Activated CD8-positive, alpha-beta T cell treated with anti-CD3 and anti-CD28 coated beads, Interleukin-2, amount 10 ng/mL, durations not matched to agents 7 days and 5 days (primary cell): Measurements from ENCODE around the gene VPS37C. TPM values are rescaled to one million over a fixed set of nuclear protein-coding genes. Genes with fewer than 3 reads are reported as not detected.

ENCODE experiments used
- ATAC-seq: fragments of 150-1000 bp; cut with Tn5 transposase; one replicate; pipeline ENCODE4 v1.10.0; 2021; ENCODE audit warnings: moderate library complexity
- CTCF ChIA-PET: fragments of 350-600 bp; sonication (Branson Sonifier 250); formaldehyde crosslinking; loops from one replicate; lab custom pipeline; 2021; ENCODE audit warnings: antibody characterized with exemption; lab: Charles Lee
- POLR2A ChIA-PET: fragments of 350-600 bp; sonication (Branson Sonifier 250); formaldehyde crosslinking; loops from one replicate; lab custom pipeline; 2021; ENCODE audit warnings: antibody characterized with exemption; lab: Charles Lee
- DNase-seq: peaks from one replicate; pipeline ENCODE4 v3.0.0-alpha.2; 2020
- H3K27ac Mint-ChIP-seq: one replicate; pipeline ENCODE4 v1.8.0; 2021; ENCODE audit warnings: mild to moderate bottlenecking, mixed read lengths
- H3K27me3 Mint-ChIP-seq: one replicate; pipeline ENCODE4 v1.8.0; 2021; ENCODE audit warnings: low read depth, mixed read lengths
- H3K36me3 Mint-ChIP-seq: one replicate; pipeline ENCODE4 v1.8.0; 2021; ENCODE audit warnings: low read depth, mixed read lengths
- H3K4me1 Mint-ChIP-seq: one replicate; pipeline ENCODE4 v1.8.0; 2021; ENCODE audit warnings: low read depth, mixed read lengths
- H3K4me3 Mint-ChIP-seq: one replicate; pipeline ENCODE4 v1.8.0; 2021; ENCODE audit warnings: mild to moderate bottlenecking, mixed read lengths
- H3K9me3 Mint-ChIP-seq: one replicate; pipeline ENCODE4 v1.8.0; 2022; ENCODE audit warnings: mixed read lengths; ENCODE audit not compliant: insufficient read depth
- total RNA-seq, 2 experiments: library from RNA; stranded (reverse); gene quantifications; one replicate each; pipeline ENCODE4 v1.2.3, GENCODE V29; 2021

The VPS37C gene
- total RNA-seq, 2 experiments from 2014 or later = 3.4 to 3.8 TPM

GRCh38 chr11:61152816-61153592 lies 8.2 kb downstream of the VPS37C start:
- no peak overlapping the region for H3K27ac Mint-ChIP-seq
- H3K9me3 Mint-ChIP-seq = peaks cover 13% of the 10 kb centered on the region
- H3K36me3 Mint-ChIP-seq = peaks cover 18% of the 10 kb centered on the region
- POLR2A ChIA-PET = no interaction called here
- CTCF ChIA-PET = interaction anchor here (1.5 kb wide), 1 partner anchor 31 kb away, joined by 4 read pairs; no protein-coding TSS in a partner anchor
- H3K27me3 Mint-ChIP-seq = no peaks in the 10 kb centered on the region
- H3K4me3 Mint-ChIP-seq = no peak overlapping the region
- no peak for ATAC-seq
- no peak for DNase-seq
- H3K4me1 Mint-ChIP-seq = peaks cover 2% of the 10 kb centered on the region

- ATAC-seq = no peak
- H3K27me3 Mint-ChIP-seq = no peaks in the 10 kb centered on the region
- POLR2A ChIA-PET = no interaction called here
- no peak overlapping the region for H3K27ac Mint-ChIP-seq
- no peak for DNase-seq
- peaks cover 13% of the 10 kb centered on the region for H3K9me3 Mint-ChIP-seq
- H3K36me3 Mint-ChIP-seq = peaks cover 18% of the 10 kb centered on the region
- CTCF ChIA-PET = interaction anchor here (0.9 kb wide), 1 partner anchor 17 kb away, joined by 3 read pairs; no protein-coding TSS in a partner anchor
- H3K4me3 Mint-ChIP-seq = no peak overlapping the region
- H3K4me1 Mint-ChIP-seq = peaks cover 3% of the 10 kb centered on the region
Measured at GRCh38 chr11:61151545-61152252, 9.5 kb downstream of the VPS37C start.

- no peaks in the 10 kb centered on the region for H3K27me3 Mint-ChIP-seq
- peaks cover 17% of the 10 kb centered on the region for H3K36me3 Mint-ChIP-seq
- peaks cover 9% of the 10 kb centered on the region for H3K4me1 Mint-ChIP-seq
- ChIA-PET CTCF (interaction anchor here (0.9 to 1.8 kb wide), 4 partner anchors 9 to 251 kb away, joined by 3 to 6 read pairs (median 3); no protein-coding TSS in a partner anchor), POLR2A (no interaction called here)
- H3K4me3 Mint-ChIP-seq = no peak overlapping the region
- H3K9me3 Mint-ChIP-seq = peaks cover 12% of the 10 kb centered on the region
- H3K27ac Mint-ChIP-seq = no peak overlapping the region
- DNase-seq (no peak), ATAC-seq (no peak)
Measured at GRCh38 chr11:61150706-61151544, 10.3 kb downstream of the VPS37C start.

GRCh38 chr11:61149624-61150615 lies 11.3 kb downstream of the VPS37C start:
- H3K36me3 Mint-ChIP-seq = peaks cover 9% of the 10 kb centered on the region
- H3K9me3 Mint-ChIP-seq = peaks cover 8% of the 10 kb centered on the region

GRCh38 chr11:61147791-61148620 lies 13.2 kb downstream of the VPS37C start:
- CTCF ChIA-PET = interaction anchor here (0.7 to 1.1 kb wide), 3 partner anchors 10 to 277 kb away, joined by 3 to 4 read pairs (median 3); no protein-coding TSS in a partner anchor
- Mint-ChIP-seq H3K36me3 (no peaks in the 10 kb centered on the region), H3K4me3 (no peak overlapping the region), H3K27ac (no peak overlapping the region), H3K27me3 (no peaks in the 10 kb centered on the region), H3K9me3 (no peaks in the 10 kb centered on the region), H3K4me1 (peaks cover 10% of the 10 kb centered on the region)
- DNase-seq (no peak), ATAC-seq (no peak)
- POLR2A ChIA-PET = interaction anchor here (0.6 to 1.5 kb wide), 3 partner anchors 8 to 11 kb away, joined by 3 read pairs; no protein-coding TSS in a partner anchor

More at GRCh38 chr11:61149624-61150615, 11.3 kb downstream of the VPS37C start:
- Mint-ChIP-seq H3K4me3 (no peak overlapping the region), H3K4me1 (peaks cover 10% of the 10 kb centered on the region), H3K27me3 (no peaks in the 10 kb centered on the region), H3K27ac (no peak overlapping the region)
- ChIA-PET POLR2A (no interaction called here), CTCF (interaction anchor here (1.1 to 1.8 kb wide), 4 partner anchors 10 to 250 kb away, joined by 3 to 6 read pairs (median 3); no protein-coding TSS in a partner anchor)
- DNase-seq (no peak), ATAC-seq (no peak)

- Mint-ChIP-seq H3K36me3 (no peaks in the 10 kb centered on the region), H3K4me1 (peaks cover 10% of the 10 kb centered on the region), H3K9me3 (no peaks in the 10 kb centered on the region), H3K27ac (no peak overlapping the region), H3K27me3 (no peaks in the 10 kb centered on the region), H3K4me3 (no peak overlapping the region)
- DNase-seq = no peak
- ChIA-PET POLR2A (interaction anchor here (1.5 kb wide), 1 partner anchor 9 kb away, joined by 3 read pairs; no protein-coding TSS in a partner anchor), CTCF (interaction anchor here (0.7 to 1.1 kb wide), 3 partner anchors 11 to 276 kb away, joined by 3 to 4 read pairs (median 3); no protein-coding TSS in a partner anchor)
- ATAC-seq = no peak
Measured at GRCh38 chr11:61147271-61147670, 14.0 kb downstream of the VPS37C start.

- no peak for DNase-seq
- Mint-ChIP-seq H3K4me3 (no peak overlapping the region), H3K4me1 (peaks cover 10% of the 10 kb centered on the region), H3K36me3 (no peaks in the 10 kb centered on the region), H3K9me3 (no peaks in the 10 kb centered on the region), H3K27ac (no peak overlapping the region), H3K27me3 (no peaks in the 10 kb centered on the region)
- ChIA-PET POLR2A (no interaction called here), CTCF (no interaction called here)
- ATAC-seq = no peak
Measured at GRCh38 chr11:61146416-61146815, 14.8 kb downstream of the VPS37C start.

- no peak for DNase-seq
- ChIA-PET POLR2A (no interaction called here), CTCF (no interaction called here)
- H3K4me1 Mint-ChIP-seq = peaks cover 10% of the 10 kb centered on the region
- no peak for ATAC-seq
- no peaks in the 10 kb centered on the region for H3K36me3 Mint-ChIP-seq
- H3K9me3 Mint-ChIP-seq = no peaks in the 10 kb centered on the region
- H3K27ac Mint-ChIP-seq = no peak overlapping the region
- no peak overlapping the region for H3K4me3 Mint-ChIP-seq
- H3K27me3 Mint-ChIP-seq = no peaks in the 10 kb centered on the region
Measured at GRCh38 chr11:61145228-61146005, 15.8 kb downstream of the VPS37C start.

- POLR2A ChIA-PET = no interaction called here
Measured at GRCh38 chr11:61144511-61145179, 16.6 kb downstream of the VPS37C start.

More at GRCh38 chr11:61144511-61145179, 16.6 kb downstream of the VPS37C start:
- no peaks in the 10 kb centered on the region for H3K27me3 Mint-ChIP-seq
- DNase-seq (no peak), ATAC-seq (no peak)
- CTCF ChIA-PET = no interaction called here
- H3K9me3 Mint-ChIP-seq = no peaks in the 10 kb centered on the region
- H3K4me3 Mint-ChIP-seq = no peak overlapping the region
- H3K27ac Mint-ChIP-seq = no peak overlapping the region
- peaks cover 10% of the 10 kb centered on the region for H3K4me1 Mint-ChIP-seq
- H3K36me3 Mint-ChIP-seq = no peaks in the 10 kb centered on the region
